Measurements from ENCODE around the gene STXBP4. TPM values are rescaled to one million over a fixed set of nuclear protein-coding genes. Genes with fewer than 3 reads are reported as not detected.

Gene STXBP4
- total and polyA plus RNA-seq, 3 experiments from 2014 or later: 2.8 to 7.5 (median 6.9) TPM

GRCh38 chr17:55023626-55024025 lies 55.1 kb downstream of the STXBP4 start:
- no peaks in the 10 kb centered on the region for H3K36me3 ChIP-seq (ENCODE audit: insufficient read depth, low read length)
- Mint-ChIP-seq H3K36me3 (peaks cover 0 to 12% (median 6%) of the 10 kb centered on the region in 3 donors), H3K9me3 (no peaks in the 10 kb centered on the region), H3K27ac (no peak overlapping the region), H3K4me1 (no peaks in the 10 kb centered on the region), H3K27me3 (peaks cover 0 to 2% of the 10 kb centered on the region in 2 donors), H3K4me3 (no peak overlapping the region)
- DNase-seq: no peak
- no peaks in the 10 kb centered on the region for H3K27me3 ChIP-seq (ENCODE audit: insufficient read depth, low read length, poor library complexity, severe bottlenecking)
- H3K4me3 ChIP-seq (ENCODE audit: low read length): no peak overlapping the region
- ChIA-PET POLR2A (no interaction called here), CTCF (no interaction called here)
- H3K4me1 ChIP-seq (ENCODE audit: insufficient read depth, low read length): no peaks in the 10 kb centered on the region
- no peaks in the 10 kb centered on the region for H3K9me3 ChIP-seq (ENCODE audit: low read length)
- H3K27ac ChIP-seq (ENCODE audit: low read depth, low read length): no peak overlapping the region

GRCh38 chr17:55037828-55038227 lies 69.3 kb downstream of the STXBP4 start:
- Histone ChIP-seq H3K36me3 (ENCODE audit: insufficient read depth, low read length) (no peaks in the 10 kb centered on the region), H3K4me1 (ENCODE audit: insufficient read depth, low read length) (no peaks in the 10 kb centered on the region), H3K4me3 (ENCODE audit: low read length) (no peak overlapping the region), H3K9me3 (ENCODE audit: low read length) (no peaks in the 10 kb centered on the region), H3K27ac (ENCODE audit: low read depth, low read length) (no peak overlapping the region), H3K27me3 (ENCODE audit: insufficient read depth, low read length, poor library complexity, severe bottlenecking) (no peaks in the 10 kb centered on the region)
- ChIA-PET POLR2A (no interaction called here), CTCF (no interaction called here)
- no peaks in the 10 kb centered on the region for H3K9me3 Mint-ChIP-seq
- no peaks in the 10 kb centered on the region for H3K27me3 Mint-ChIP-seq
- H3K4me3 Mint-ChIP-seq: no peak overlapping the region
- peaks cover 0 to 8% (median 5%) of the 10 kb centered on the region in 3 donors for H3K36me3 Mint-ChIP-seq
- DNase-seq: no peak
- no peak overlapping the region for H3K27ac Mint-ChIP-seq
- no peaks in the 10 kb centered on the region for H3K4me1 Mint-ChIP-seq

GRCh38 chr17:55038291-55038690 lies 69.7 kb downstream of the STXBP4 start:
- no peak for DNase-seq
- Histone ChIP-seq H3K4me3 (ENCODE audit: low read length) (no peak overlapping the region), H3K27me3 (ENCODE audit: insufficient read depth, low read length, poor library complexity, severe bottlenecking) (no peaks in the 10 kb centered on the region), H3K9me3 (ENCODE audit: low read length) (no peaks in the 10 kb centered on the region), H3K36me3 (ENCODE audit: insufficient read depth, low read length) (no peaks in the 10 kb centered on the region), H3K4me1 (ENCODE audit: insufficient read depth, low read length) (no peaks in the 10 kb centered on the region), H3K27ac (ENCODE audit: low read depth, low read length) (no peak overlapping the region)
- Mint-ChIP-seq H3K4me1 (no peaks in the 10 kb centered on the region), H3K4me3 (no peak overlapping the region), H3K9me3 (no peaks in the 10 kb centered on the region), H3K27me3 (no peaks in the 10 kb centered on the region), H3K27ac (no peak overlapping the region), H3K36me3 (peaks cover 1 to 8% (median 5%) of the 10 kb centered on the region in 3 donors)
- ChIA-PET CTCF (no interaction called here), POLR2A (no interaction called here)

- Mint-ChIP-seq H3K27ac (no peak overlapping the region), H3K9me3 (no peaks in the 10 kb centered on the region), H3K27me3 (no peaks in the 10 kb centered on the region), H3K4me3 (no peak overlapping the region), H3K36me3 (peaks cover 4 to 11% (median 11%) of the 10 kb centered on the region in 3 donors), H3K4me1 (no peaks in the 10 kb centered on the region)
- H3K27ac ChIP-seq (ENCODE audit: low read depth, low read length): no peak overlapping the region
- no peaks in the 10 kb centered on the region for H3K27me3 ChIP-seq (ENCODE audit: insufficient read depth, low read length, poor library complexity, severe bottlenecking)
- H3K4me3 ChIP-seq (ENCODE audit: low read length): no peak overlapping the region
- H3K36me3 ChIP-seq (ENCODE audit: insufficient read depth, low read length): no peaks in the 10 kb centered on the region
- CTCF ChIA-PET: no interaction called here
- POLR2A ChIA-PET: interaction anchor here (0.6 kb wide), 1 partner anchor 98 kb away, joined by 4 read pairs; no protein-coding TSS in a partner anchor
- no peaks in the 10 kb centered on the region for H3K9me3 ChIP-seq (ENCODE audit: low read length)
- DNase-seq: no peak
- no peaks in the 10 kb centered on the region for H3K4me1 ChIP-seq (ENCODE audit: insufficient read depth, low read length)
Observed at GRCh38 chr17:55040611-55041010, 72.0 kb downstream of the STXBP4 start.

GRCh38 chr17:55053855-55054254 lies 85.3 kb downstream of the STXBP4 start:
- peaks cover 4 to 6% (median 5%) of the 10 kb centered on the region in 3 donors for H3K36me3 Mint-ChIP-seq
- Histone ChIP-seq H3K4me1 (ENCODE audit: insufficient read depth, low read length) (no peaks in the 10 kb centered on the region), H3K27ac (ENCODE audit: low read depth, low read length) (no peak overlapping the region), H3K4me3 (ENCODE audit: low read length) (no peak overlapping the region), H3K36me3 (ENCODE audit: insufficient read depth, low read length) (no peaks in the 10 kb centered on the region), H3K27me3 (ENCODE audit: insufficient read depth, low read length, poor library complexity, severe bottlenecking) (no peaks in the 10 kb centered on the region), H3K9me3 (ENCODE audit: low read length) (no peaks in the 10 kb centered on the region)
- peaks cover 0 to 5% (median 0%) of the 10 kb centered on the region in 5 donors for H3K9me3 Mint-ChIP-seq
- POLR2A ChIA-PET: no interaction called here
- no peak overlapping the region for H3K27ac Mint-ChIP-seq
- H3K27me3 Mint-ChIP-seq: peaks cover 0 to 1% of the 10 kb centered on the region in 2 donors
- CTCF ChIA-PET: no interaction called here
- H3K4me1 Mint-ChIP-seq: no peaks in the 10 kb centered on the region
- H3K4me3 Mint-ChIP-seq: no peak overlapping the region
- DNase-seq: no peak

- H3K9me3 Mint-ChIP-seq: no peaks in the 10 kb centered on the region
- no peak overlapping the region for H3K27ac Mint-ChIP-seq
- no peaks in the 10 kb centered on the region for H3K4me1 ChIP-seq (ENCODE audit: insufficient read depth, low read length)
- no peaks in the 10 kb centered on the region for H3K4me1 Mint-ChIP-seq
- no peak overlapping the region for H3K27ac ChIP-seq (ENCODE audit: low read depth, low read length)
- POLR2A ChIA-PET: no interaction called here
- H3K27me3 ChIP-seq (ENCODE audit: insufficient read depth, low read length, poor library complexity, severe bottlenecking): no peaks in the 10 kb centered on the region
- DNase-seq: no peak
- H3K9me3 ChIP-seq (ENCODE audit: low read length): no peaks in the 10 kb centered on the region
- peaks cover 2 to 5% (median 4%) of the 10 kb centered on the region in 3 donors for H3K36me3 Mint-ChIP-seq
- CTCF ChIA-PET: no interaction called here
- H3K36me3 ChIP-seq (ENCODE audit: insufficient read depth, low read length): no peaks in the 10 kb centered on the region
- peaks cover 0 to 1% of the 10 kb centered on the region in 2 donors for H3K27me3 Mint-ChIP-seq
- H3K4me3 ChIP-seq (ENCODE audit: low read length): no peak overlapping the region
- H3K4me3 Mint-ChIP-seq: no peak overlapping the region
Observed at GRCh38 chr17:55054429-55054828, 85.9 kb downstream of the STXBP4 start.

- no peak for DNase-seq
- POLR2A ChIA-PET: no interaction called here
- Histone ChIP-seq H3K36me3 (ENCODE audit: insufficient read depth, low read length) (no peaks in the 10 kb centered on the region), H3K4me1 (ENCODE audit: insufficient read depth, low read length) (no peaks in the 10 kb centered on the region), H3K27me3 (ENCODE audit: insufficient read depth, low read length, poor library complexity, severe bottlenecking) (no peaks in the 10 kb centered on the region), H3K4me3 (ENCODE audit: low read length) (no peak overlapping the region), H3K27ac (ENCODE audit: low read depth, low read length) (no peak overlapping the region), H3K9me3 (ENCODE audit: low read length) (no peaks in the 10 kb centered on the region)
- Mint-ChIP-seq H3K27ac (no peak overlapping the region), H3K4me3 (no peak overlapping the region), H3K36me3 (peaks cover 0 to 2% (median 2%) of the 10 kb centered on the region in 3 donors), H3K27me3 (peaks cover 0 to 1% of the 10 kb centered on the region in 2 donors), H3K4me1 (no peaks in the 10 kb centered on the region), H3K9me3 (no peaks in the 10 kb centered on the region)
- CTCF ChIA-PET: no interaction called here
Observed at GRCh38 chr17:55056526-55056925, 88.0 kb downstream of the STXBP4 start.

GRCh38 chr17:55057184-55057583 lies 88.6 kb downstream of the STXBP4 start:
- no peak overlapping the region for H3K4me3 ChIP-seq (ENCODE audit: low read length)
- POLR2A ChIA-PET: no interaction called here
- Mint-ChIP-seq H3K9me3 (no peaks in the 10 kb centered on the region), H3K36me3 (peaks cover 0 to 2% (median 2%) of the 10 kb centered on the region in 3 donors), H3K4me3 (no peak overlapping the region), H3K27me3 (peaks cover 0 to 1% of the 10 kb centered on the region in 2 donors), H3K27ac (no peak overlapping the region), H3K4me1 (no peaks in the 10 kb centered on the region)
- CTCF ChIA-PET: no interaction called here
- no peak for DNase-seq
- H3K4me1 ChIP-seq (ENCODE audit: insufficient read depth, low read length): no peaks in the 10 kb centered on the region
- no peaks in the 10 kb centered on the region for H3K27me3 ChIP-seq (ENCODE audit: insufficient read depth, low read length, poor library complexity, severe bottlenecking)
- no peaks in the 10 kb centered on the region for H3K36me3 ChIP-seq (ENCODE audit: insufficient read depth, low read length)
- H3K27ac ChIP-seq (ENCODE audit: low read depth, low read length): no peak overlapping the region
- H3K9me3 ChIP-seq (ENCODE audit: low read length): no peaks in the 10 kb centered on the region

- Mint-ChIP-seq H3K4me1 (peaks cover 0 to 5% (median 2%) of the 10 kb centered on the region in 3 donors), H3K4me3 (no peak overlapping the region), H3K27ac (no peak overlapping the region), H3K27me3 (peaks cover 0 to 1% of the 10 kb centered on the region in 2 donors), H3K9me3 (no peaks in the 10 kb centered on the region), H3K36me3 (peaks cover 0 to 2% (median 2%) of the 10 kb centered on the region in 3 donors)
- Histone ChIP-seq H3K27ac (ENCODE audit: low read depth, low read length) (no peak overlapping the region), H3K4me3 (ENCODE audit: low read length) (no peak overlapping the region), H3K9me3 (ENCODE audit: low read length) (no peaks in the 10 kb centered on the region), H3K36me3 (ENCODE audit: insufficient read depth, low read length) (no peaks in the 10 kb centered on the region), H3K4me1 (ENCODE audit: insufficient read depth, low read length) (no peaks in the 10 kb centered on the region), H3K27me3 (ENCODE audit: insufficient read depth, low read length, poor library complexity, severe bottlenecking) (no peaks in the 10 kb centered on the region)
- DNase-seq: no peak
- ChIA-PET CTCF (no interaction called here), POLR2A (no interaction called here)
Observed at GRCh38 chr17:55059724-55060123, 91.2 kb downstream of the STXBP4 start.
